GM21619 (cell line): ENCODE results near the gene SATB2.

ENCODE experiments used
- ATAC-seq: cut with Tn5 transposase; IDR thresholded peaks from one replicate; pipeline ENCODE4 v1.9.1; 2021; ENCODE audit not compliant: unreplicated experiment

The SATB2 gene

GRCh38 chr2:199452991-199453379, 4.8 kb downstream of the SATB2 start:
- no peak for ATAC-seq

DNA sequence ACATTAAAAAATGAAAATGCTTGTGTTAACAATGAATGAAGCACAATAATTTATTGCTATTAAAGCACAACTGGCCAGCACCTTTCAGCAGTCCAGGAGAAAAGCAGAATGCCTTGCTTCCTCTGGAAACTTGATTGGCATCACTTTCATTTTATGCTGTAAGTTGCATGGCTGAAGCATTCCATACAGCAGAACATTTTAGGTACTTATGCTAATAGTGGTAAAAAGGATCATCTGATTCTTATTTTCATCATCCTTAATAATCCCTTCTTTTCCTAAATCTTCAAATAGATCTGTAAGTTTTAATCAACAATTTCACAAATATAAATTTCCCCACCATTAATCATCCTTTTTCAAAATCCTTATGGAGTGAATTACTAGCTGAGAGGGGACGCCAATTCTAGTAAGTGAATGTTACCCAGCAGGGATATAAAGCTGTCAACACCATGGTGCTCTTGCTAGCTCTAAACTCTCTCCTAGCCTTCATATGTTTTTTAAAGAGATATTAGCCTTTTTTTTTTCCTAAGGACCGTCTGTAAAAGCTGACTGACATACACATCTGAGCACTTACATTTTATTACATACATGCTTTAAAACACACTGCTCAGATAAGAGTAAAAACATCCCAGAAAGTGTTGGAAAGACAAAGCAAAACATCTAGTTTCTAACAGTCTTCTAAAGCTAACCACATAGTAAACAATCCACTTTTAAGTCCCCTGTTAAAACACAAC, 5.3 kb downstream of the SATB2 start:
- no peak for ATAC-seq

DNA sequence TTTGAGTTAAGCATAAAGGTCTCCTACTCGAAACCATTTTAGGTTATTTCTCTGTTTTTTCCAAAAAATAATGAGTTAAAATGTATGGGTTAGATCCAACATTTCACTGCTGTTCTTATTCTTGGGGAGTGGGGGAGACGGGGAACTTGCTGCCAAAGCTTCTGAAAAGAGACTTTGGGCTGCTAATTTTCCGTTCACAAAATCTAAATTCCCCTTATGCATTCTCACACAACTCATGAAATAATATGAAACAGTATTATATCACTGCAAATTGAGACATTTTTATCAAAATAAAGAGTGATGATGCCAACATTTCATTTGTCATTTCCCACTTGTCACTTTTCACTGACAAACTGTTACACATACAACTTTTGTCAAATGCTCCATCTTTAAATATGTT, 7.8 kb downstream of the SATB2 start:
- no peak for ATAC-seq

DNA sequence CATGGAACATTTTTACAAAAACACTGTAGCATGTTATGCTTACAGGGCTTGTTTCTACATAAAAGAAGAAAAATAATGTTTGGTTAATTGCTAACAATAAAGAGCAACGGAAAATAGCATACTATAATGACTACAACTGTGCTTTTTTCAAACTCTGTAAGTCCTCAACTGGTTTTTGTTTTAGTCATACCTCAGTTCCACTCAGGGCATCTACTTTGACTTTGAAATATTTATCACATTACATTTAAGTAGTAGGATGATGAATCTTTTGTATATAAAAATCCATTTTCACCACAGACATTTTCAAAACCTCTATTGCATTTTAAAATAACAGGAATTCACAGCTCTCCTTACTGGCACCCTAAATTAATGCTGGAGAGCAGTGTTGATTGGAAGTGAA, 8.3 kb downstream of the SATB2 start:
- ATAC-seq: no peak

DNA sequence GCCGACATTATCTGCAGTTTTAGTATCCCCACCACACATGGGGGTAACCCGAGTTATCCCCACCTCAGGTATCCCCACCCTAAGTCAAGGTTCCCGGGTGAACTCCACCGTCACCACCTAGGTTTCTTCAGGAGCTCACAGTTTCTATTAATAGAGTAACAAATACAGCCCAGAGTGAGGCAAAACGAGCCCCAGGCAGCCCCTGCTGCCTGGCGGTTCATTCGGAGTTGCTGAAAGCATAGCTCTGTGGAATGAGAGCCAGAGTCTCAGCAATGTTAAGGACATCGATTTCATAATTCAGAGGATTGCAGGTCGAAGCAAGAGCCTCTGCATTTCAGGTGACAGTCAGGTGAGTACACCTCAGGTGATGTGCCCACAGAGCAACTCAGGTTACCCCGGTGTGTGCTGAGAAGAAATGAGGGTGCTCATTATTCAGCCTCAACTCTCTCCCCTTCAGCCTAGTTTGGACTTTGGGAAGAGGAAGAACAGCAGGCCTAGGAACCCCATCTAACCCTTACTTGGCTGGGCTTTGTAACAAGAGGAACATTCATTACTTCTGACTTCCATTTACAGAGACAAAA, 10.7 kb downstream of the SATB2 start:
- no peak for ATAC-seq

DNA sequence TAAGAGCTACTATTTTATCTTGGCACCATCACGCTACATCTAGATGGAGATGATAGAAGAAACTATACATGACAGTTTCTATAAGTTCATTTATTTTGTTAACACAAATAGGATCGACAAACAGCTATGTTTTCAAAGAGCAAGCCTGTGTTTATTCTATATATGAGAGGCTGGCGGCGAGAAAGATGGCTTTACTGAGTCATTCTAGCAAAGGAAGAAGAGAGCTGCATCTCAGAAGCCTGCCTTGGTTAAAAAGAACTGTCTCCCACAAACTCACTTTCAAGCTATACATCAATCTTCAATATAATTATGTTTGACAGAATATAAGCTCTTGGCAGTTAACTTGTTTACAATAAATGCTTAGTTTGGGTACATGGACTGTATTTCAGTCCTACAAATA, 13.0 kb downstream of the SATB2 start:
- ATAC-seq: no peak

DNA sequence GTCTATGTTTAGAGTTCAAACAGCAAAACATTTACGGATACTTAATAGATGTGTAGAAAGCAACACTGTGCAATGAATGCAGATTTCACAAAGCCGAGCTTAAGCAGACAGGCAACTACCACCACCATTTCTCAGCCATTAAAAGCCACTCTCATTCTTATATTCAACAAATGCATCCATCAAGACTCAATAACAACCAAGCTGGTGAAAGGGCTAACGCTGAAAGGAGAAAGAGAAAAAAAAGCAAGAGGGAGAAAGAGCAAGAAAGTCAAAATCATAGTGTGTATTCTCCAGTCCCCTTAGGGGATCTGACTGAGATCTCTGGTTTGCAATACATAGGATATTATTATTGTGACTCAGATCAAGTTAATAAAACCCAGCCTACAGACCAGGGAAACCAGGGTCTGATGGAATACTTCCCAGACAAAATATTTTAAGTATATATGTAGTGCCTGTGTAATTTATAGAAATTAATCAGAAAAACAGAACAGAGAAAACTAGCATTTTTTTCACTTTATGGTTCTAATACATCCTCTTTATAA, 14.1 kb downstream of the SATB2 start:
- ATAC-seq: no peak

- ATAC-seq: no peak
Observed at GRCh38 chr2:199442173-199442572, 15.6 kb downstream of the SATB2 start.

GRCh38 chr2:199441759-199442158, 16.0 kb downstream of the SATB2 start:
- no peak for ATAC-seq

- ATAC-seq: no peak
Observed at GRCh38 chr2:199440118-199440517, 17.6 kb downstream of the SATB2 start.

DNA sequence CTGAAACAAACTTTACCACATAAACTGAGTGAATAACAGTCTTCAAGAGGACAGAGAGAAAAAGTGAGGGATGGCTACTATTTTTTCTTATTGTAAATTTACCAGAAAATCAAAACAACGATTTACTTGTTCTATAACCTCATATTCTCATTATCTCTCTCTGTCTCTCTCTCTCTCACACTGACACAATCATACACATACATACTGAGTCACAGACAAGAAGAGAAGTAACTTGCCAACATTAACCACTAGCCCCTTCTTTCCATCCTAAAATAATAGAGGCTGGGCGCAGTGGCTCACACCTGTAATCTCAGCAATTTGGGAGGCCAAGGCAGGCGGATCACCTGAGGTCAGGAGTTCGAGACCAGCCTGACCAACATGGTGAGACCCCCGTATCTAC, 18.2 kb downstream of the SATB2 start:
- no peak for ATAC-seq

- no peak for ATAC-seq
Observed at GRCh38 chr2:199439066-199439465, 18.7 kb downstream of the SATB2 start.

DNA sequence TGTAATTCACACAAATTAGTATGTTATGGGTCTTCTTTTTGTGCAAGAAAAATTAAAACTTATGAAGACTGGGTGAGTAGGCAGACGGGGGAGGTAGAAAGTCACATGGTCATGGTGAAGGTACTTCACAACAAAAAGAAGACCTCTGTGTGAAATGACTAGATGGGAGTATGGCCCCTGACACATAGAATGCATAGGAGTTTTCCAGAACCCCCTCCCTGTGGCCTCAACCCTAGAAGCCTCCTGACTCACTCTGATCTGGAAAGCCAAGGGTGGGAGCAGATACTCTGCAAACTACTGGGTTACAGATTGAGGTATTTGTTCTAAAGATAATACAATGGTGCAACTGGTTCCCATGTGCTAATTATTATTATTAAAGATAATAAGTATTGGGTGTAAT, 23.2 kb downstream of the SATB2 start:
- ATAC-seq: no peak

DNA sequence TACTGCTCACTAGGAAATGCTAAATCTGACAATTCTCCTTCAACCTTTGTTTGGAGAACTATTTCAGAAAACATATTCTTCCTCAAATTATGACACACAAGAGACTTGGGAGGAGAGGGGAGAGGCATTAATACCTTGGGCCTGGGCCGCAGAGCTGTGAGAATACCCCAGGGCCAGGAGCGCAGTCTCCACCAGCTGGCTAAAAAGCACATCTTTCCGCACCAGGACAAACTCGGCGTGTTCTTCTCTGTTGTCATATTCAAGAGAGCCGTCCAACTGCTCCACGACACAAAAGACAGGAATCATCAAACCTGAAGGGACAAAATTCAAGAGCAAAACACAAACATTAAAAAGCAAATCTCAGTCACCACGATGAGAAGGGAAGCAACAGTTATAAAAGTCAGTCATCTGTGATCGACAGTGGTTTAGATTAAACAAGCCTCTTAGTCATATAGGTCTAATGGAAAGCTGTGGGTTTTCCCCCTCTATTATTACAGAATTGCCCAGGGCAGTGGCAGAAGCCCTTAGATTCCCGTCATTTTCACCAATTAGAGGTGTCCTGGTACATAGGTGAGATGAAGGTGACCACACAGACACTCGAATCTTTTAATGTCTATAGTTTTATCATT, 24.4 kb downstream of the SATB2 start:
- ATAC-seq: no peak

GRCh38 chr2:199431746-199432213, 26.0 kb downstream of the SATB2 start:
- ATAC-seq: no peak

GRCh38 chr2:199430214-199430613, 27.5 kb downstream of the SATB2 start:
- no peak for ATAC-seq

DNA sequence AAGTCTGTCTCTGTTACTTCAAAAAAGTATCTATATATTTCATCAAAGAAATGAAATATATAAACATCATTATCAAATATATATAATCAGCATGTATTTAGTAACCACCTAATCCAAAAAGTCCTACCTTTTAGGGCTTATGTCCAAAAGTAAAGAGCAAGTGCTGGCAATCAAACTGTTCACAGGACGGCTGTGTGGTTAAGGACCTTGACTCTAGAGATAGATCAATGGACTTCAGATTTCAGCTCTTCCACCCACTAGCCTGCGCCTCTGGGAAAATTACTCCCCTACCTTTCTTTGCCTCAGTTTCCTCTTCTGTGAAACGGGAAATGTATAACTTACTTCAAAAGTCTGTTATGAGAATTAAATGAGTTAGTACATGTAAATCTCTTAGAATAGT, 29.4 kb downstream of the SATB2 start:
- ATAC-seq: no peak

- no peak for ATAC-seq
Observed at GRCh38 chr2:199424160-199424559, 33.6 kb downstream of the SATB2 start.

- no peak for ATAC-seq
Observed at GRCh38 chr2:199419428-199419827, 38.3 kb downstream of the SATB2 start.

GRCh38 chr2:199414465-199414864, 43.3 kb downstream of the SATB2 start:
- no peak for ATAC-seq

DNA sequence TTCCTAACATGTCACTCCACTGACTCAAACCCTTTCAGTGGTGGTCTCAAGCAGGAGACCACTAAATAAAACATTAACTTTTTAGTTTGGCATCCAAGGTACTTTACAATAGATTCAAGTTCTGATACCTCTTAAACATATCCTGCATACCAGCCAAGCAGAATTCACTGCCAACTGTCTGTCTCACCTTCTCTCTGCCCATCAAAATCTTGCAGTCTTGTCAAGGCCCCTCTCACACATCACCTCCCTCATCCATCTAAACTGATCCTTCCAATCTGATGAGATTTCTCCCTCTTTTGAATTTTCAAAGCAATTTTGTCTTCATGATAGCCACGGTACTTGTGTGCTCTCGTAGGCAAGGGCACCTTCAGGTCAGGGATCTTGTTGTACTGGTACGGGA, 43.7 kb downstream of the SATB2 start:
- ATAC-seq: no peak
